HL-60/S4 treated with retinoic acid at 250 ng/mL for 4 days and 3 days (cell line): ENCODE results near the gene RGL1.
"Not testable (repeated sequence)": the region's sequence is repeated elsewhere in the genome, so short reads cannot be mapped to it uniquely, and the experiment has no call there.

Experiments used
- in situ Hi-C: fragments of 300-500 bp; cut with MboI; formaldehyde crosslinking; loops from 2 replicates; pipeline ENCODE4 v1.7.0; 2022; ENCODE audit warnings: low sequenced_read_pairs

The RGL1 gene

DNA sequence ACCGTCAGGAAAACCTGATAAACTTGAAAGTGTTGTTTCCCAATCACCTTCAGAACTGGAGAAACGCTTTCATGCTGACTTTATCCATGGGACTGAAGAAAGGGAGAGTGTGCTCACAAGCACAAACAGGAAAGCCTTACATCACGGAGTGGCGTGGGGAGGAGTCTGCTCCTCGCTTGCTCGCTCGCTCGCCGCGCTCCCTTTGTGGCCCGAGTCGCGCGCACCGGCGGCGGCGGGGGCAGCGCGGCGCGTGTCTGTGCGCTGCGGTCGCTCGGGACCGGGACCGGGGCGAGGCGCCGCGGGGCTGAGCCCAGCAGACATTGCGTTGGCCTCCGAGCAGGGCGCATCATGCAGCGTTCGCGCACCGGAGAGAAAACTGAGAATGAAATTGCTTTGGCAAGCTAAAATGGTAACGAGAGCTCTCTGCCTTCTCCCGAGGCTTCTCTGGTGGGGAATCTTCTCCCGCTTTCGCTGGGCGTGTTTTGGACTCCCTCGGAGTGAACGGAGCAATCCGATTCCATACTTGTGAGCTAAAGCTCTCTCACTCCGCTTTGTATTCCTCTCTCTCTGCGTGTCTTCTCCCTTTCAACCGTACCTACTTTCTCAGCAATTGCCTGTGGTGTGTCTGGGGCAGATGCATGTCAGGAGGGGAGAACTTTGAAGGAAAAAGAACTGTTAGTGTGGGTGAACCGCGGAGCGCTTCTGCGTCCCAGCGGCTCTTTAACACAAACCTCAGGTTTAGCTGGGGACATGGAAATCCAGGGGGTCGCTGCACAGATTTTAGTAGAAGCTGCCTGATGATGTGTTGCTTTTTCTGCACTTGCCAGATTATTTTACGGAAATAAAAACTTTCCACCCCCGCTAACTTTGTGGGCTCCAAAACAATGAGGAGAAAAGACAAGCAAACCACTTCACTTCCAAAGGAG, at the start of gene RGL1:
Gene RGL1, plus strand, starts transcription at position 205 of the 926 bp plus-strand sequence. Its CDS starts 178 bp downstream, at position 383.
- in situ Hi-C loops = no loop called here

DNA sequence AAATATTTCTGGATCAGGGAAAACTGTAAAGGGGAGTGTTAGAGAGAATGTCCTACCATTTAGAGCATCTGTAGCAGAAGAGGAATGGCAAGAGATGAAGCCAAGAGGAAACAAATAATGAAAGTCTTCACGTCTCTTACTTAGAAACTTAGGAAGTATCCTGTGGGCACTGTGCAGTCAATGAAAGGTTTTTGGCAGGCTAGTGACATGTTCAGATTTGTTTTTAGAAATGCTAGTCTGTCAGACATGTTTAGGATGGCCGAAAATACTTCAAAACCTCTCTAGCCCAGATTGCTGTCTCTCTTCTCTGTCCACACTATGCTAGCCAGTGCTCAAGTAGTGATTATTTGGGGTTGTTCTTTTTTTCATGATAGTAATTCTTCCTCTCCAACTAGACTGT, 48.6 kb upstream of the RGL1 start:
- in situ Hi-C loops = no loop called here

DNA sequence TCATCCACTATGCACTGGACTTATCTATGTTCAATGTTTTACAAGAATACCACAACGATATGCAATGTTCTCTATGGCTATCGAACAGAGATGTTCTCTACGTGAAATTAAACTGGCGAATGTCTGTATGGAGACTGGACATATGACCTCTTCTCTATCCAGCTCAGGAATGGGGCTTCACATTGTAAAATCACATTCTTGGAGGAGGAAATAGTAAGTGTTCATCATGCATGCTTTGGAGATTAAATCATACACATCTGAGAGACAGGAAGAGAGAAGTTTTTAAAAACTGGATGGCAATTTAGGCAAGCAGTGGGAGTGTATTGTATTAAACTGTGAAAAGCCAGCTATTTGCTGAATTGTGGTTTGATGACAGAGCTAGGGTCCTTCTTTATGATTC, 47.9 kb upstream of the RGL1 start:
- in situ Hi-C loops = no loop called here

- in situ Hi-C loops = no loop called here
Observed at GRCh38 chr1:183758913-183759312, 46.0 kb upstream of the RGL1 start.

DNA sequence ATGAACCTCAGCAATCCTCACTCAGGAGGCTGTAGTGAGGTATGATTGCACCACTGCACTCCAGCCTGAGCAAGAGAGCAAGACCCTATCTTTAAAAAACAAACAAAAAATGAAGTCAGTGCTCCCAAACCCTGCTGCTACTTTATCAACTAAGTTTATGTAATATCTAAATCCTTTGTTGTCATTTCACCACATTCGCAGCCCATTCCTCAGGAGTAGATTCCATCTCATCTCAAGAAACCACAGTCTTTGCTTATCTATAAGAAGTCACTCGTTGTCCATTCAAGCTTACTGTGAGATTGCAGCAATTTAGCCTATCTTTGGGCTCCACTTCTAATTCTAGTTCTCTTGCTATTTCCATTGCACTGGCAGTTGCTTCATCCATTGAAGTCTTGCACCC, 44.3 kb upstream of the RGL1 start:
- in situ Hi-C loops = no loop called here

DNA sequence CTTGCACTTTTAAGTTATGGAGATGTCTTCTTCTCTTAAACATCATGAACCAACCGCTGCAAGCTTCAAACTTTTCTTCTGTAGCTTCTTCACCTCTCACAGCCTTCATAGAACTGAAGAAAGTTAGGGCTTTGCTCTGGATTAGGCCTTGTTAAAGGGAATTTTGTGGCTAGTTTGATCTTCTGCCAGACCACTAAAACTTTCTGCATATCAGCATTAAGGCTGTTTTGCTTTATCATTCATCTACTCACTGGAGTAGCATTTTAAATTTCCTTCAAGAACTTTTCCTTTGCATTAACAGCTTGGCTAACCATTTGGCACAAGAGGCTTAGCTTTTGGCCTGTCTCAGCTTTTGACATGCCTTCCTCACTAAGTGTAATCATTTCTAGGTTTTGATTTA, 43.0 kb upstream of the RGL1 start:
- in situ Hi-C loops = no loop called here

DNA sequence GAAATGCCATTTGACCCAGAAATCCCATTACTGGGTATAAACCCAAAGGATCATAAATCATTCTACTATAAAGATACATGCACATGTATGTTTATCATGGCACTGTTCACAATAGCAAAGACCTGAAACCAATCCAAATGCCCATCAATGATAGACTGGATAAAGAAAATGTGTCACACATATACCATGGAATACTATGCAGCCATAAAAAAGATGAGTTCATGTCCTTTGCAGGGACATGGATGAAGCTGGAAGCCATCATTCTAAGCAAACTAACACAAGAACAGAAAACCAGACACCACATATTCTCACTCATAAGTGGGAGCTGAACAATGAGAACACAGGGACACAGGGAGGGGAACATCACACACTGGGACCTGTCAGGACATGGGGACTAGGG, 42.1 kb upstream of the RGL1 start:
- in situ Hi-C loops = not testable (repeated sequence)

GRCh38 chr1:183764981-183765380, 39.9 kb upstream of the RGL1 start:
- in situ Hi-C loops = no loop called here

- in situ Hi-C loops = no loop called here
Observed at GRCh38 chr1:183769956-183770815, 34.7 kb upstream of the RGL1 start.

- in situ Hi-C loops = no loop called here
Observed at GRCh38 chr1:183770816-183771128, 34.1 kb upstream of the RGL1 start.

GRCh38 chr1:183773482-183774274, 31.2 kb upstream of the RGL1 start:
- in situ Hi-C loops = no loop called here

DNA sequence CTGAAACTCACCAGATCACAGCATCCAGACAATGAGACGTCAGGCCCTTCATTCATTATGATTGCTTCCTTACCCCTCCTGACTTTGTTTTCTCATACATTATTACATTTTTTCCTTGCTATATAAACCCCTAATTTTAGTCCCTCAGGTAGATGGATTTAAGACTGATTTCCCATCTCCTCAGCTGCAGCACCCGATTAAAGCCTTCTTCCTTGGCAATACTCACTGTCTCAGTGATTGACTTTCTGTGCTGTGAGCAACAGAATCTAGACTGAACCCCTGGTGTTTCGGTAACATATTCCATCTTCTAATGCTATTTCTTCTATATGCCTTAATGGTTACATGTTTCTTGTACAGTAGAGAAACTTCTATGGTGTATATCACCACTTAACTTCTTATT, 30.0 kb upstream of the RGL1 start:
- in situ Hi-C loops = no loop called here

- in situ Hi-C loops = no loop called here
Observed at GRCh38 chr1:183776731-183777130, 28.2 kb upstream of the RGL1 start.

DNA sequence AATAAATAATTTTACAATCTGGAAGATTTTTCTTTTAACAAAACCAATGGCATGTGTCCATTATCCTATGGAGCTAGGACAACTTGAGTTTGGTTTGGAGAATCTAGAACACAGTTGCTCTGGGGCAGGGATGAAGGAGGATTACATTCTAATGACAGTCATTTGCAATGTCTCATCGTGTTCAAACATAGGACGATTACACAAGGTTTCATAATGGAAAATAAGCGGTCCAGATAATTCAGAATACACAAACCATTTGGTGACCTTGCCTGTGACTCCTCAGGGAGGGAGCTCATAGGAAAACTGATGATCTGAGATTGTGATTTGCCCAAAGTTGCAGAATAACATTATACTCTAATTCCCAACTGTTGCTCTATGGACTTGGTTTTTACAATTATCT, 27.6 kb upstream of the RGL1 start:
- in situ Hi-C loops = no loop called here

DNA sequence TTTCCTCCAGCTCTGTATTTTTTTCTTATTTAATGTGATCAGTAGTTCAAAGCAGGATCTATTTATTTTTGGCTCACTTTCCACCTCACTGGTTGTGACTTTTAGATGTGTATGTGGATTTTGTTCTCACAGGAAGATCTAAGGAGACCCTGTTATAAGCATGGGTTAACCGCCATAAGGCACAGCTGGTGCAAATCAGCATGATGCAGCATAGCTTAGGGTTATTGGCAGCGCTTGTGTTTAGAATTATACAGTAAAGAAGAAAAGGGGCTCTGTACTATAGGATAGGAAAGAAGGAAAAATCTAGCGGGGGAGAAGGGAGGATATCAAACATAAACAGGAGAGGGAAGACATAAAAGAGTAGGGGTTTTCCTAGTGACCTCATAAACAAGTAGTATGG, 26.9 kb upstream of the RGL1 start:
- in situ Hi-C loops = no loop called here

- in situ Hi-C loops = no loop called here
Observed at GRCh38 chr1:183778568-183779433, 26.1 kb upstream of the RGL1 start.

DNA sequence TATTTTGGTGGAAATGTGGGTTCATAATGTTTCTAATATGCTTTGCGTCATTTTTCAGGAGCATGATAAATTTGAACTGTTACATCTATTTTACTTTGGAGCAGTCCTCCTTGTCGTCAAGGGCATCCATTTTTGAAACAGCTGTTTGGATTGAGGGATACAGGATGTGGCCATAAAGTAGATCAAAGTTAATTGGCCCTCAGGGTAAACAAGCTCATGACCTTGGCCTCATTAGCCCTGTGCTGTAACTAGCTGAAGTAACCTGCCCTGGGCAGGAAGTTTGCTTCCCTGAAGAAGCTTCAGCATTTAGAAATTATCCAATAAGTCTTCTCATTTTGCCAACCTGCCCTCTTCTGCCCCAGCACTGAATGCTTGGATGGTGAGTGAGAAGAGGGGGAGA, 24.8 kb upstream of the RGL1 start:
- in situ Hi-C loops = no loop called here

DNA sequence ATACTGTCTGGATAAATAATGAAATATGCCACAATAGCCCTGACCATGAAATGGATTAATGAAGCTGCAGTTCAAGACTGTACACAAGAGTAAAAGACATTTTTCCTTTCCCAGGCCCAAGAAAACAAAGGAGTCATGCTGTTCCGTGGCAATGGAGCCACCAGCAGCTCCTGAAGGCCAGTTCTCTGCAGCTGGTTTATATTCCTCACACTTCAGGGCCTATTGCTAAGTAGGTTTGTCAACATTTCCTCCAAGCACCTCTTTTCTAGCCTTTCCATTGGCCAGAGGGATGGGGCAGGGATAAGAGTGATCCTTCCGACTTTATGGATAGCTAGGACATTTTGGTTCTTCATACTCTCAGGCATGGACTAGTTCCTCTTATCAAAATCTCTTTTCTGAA, 24.2 kb upstream of the RGL1 start:
- in situ Hi-C loops = no loop called here

- in situ Hi-C loops = no loop called here
Observed at GRCh38 chr1:183783342-183783741, 21.6 kb upstream of the RGL1 start.
